Endothelial cell (in vitro differentiated cells): ENCODE results near the gene ITPK1. TPM values are rescaled to one million over a fixed set of nuclear protein-coding genes. Genes with fewer than 3 reads are reported as not detected.

Experiments
- DNase-seq: peaks from one replicate; pipeline ENCODE4 v3.0.0; 2021; ENCODE audit warnings: low spot score
- H3K27ac Mint-ChIP-seq: one replicate; pipeline ENCODE4 v1.8.0; 2021; ENCODE audit warnings: mixed read lengths, inconsistent platforms; ENCODE audit not compliant: unreplicated experiment
- H3K27me3 Mint-ChIP-seq: one replicate; pipeline ENCODE4 v1.8.0; 2021; ENCODE audit warnings: mild to moderate bottlenecking, moderate library complexity, mixed read lengths, inconsistent platforms; ENCODE audit not compliant: unreplicated experiment
- H3K36me3 Mint-ChIP-seq: one replicate; pipeline ENCODE4 v1.8.0; 2021; ENCODE audit warnings: mild to moderate bottlenecking, low read depth, mixed read lengths, inconsistent platforms; ENCODE audit not compliant: unreplicated experiment
- H3K4me1 Mint-ChIP-seq: one replicate; pipeline ENCODE4 v1.8.0; 2021; ENCODE audit warnings: mild to moderate bottlenecking, mixed read lengths, inconsistent platforms; ENCODE audit not compliant: unreplicated experiment
- H3K4me3 Mint-ChIP-seq: one replicate; pipeline ENCODE4 v1.8.0; 2021; ENCODE audit warnings: mild to moderate bottlenecking, mixed read lengths, inconsistent platforms; ENCODE audit not compliant: unreplicated experiment
- H3K9me3 Mint-ChIP-seq: one replicate; pipeline ENCODE4 v1.8.0; 2021; ENCODE audit warnings: mixed read lengths, inconsistent platforms; ENCODE audit not compliant: unreplicated experiment
- CTCF ChIP-seq: fragments of 200-600 bp; sonication (generic); IDR thresholded peaks from one replicate; pipeline ENCODE4 v1.5.0; 2021; ENCODE audit warnings: antibody characterized with exemption; ENCODE audit not compliant: unreplicated experiment
- total RNA-seq: library from RNA; stranded (reverse); fragmentation: NEBNext Ultra II Directional; extraction: Animal tissue kit (Norgen Biotek cat#: 25700); gene quantifications from one replicate; pipeline ENCODE4 v1.2.1, GENCODE V29; 2021; ENCODE audit not compliant: unreplicated experiment

Gene ITPK1
- total RNA-seq, 1 donor from 2014 or later, result 39.2 TPM

- no peak for TF ChIP-seq CTCF
- Mint-ChIP-seq H3K4me3 (no peak overlapping the region), H3K27ac (no peak overlapping the region), H3K36me3 (peaks cover 3% of the 10 kb centered on the region), H3K9me3 (no peaks in the 10 kb centered on the region), H3K27me3 (peaks cover 6% of the 10 kb centered on the region), H3K4me1 (peaks cover 5% of the 10 kb centered on the region)
- DNase-seq, result no peak
Measured at GRCh38 chr14:93081876-93082570, 33.7 kb downstream of the ITPK1 start.

- H3K27me3 Mint-ChIP-seq, result peaks cover 7% of the 10 kb centered on the region
- H3K27ac Mint-ChIP-seq, result no peak overlapping the region
- H3K4me3 Mint-ChIP-seq, result no peak overlapping the region
- DNase-seq, result no peak
- H3K4me1 Mint-ChIP-seq, result peaks cover 2% of the 10 kb centered on the region
- H3K9me3 Mint-ChIP-seq, result no peaks in the 10 kb centered on the region
- peaks cover 3% of the 10 kb centered on the region for H3K36me3 Mint-ChIP-seq
- TF ChIP-seq CTCF, result no peak
Measured at GRCh38 chr14:93079865-93080403, 35.8 kb downstream of the ITPK1 start.

GRCh38 chr14:93079321-93079720 lies 36.4 kb downstream of the ITPK1 start:
- H3K36me3 Mint-ChIP-seq, result peaks cover 6% of the 10 kb centered on the region
- peaks cover 7% of the 10 kb centered on the region for H3K27me3 Mint-ChIP-seq
- no peak for TF ChIP-seq CTCF
- H3K4me1 Mint-ChIP-seq, result peaks cover 4% of the 10 kb centered on the region
- no peak overlapping the region for H3K4me3 Mint-ChIP-seq
- DNase-seq, result no peak
- no peak overlapping the region for H3K27ac Mint-ChIP-seq
- no peaks in the 10 kb centered on the region for H3K9me3 Mint-ChIP-seq

- Mint-ChIP-seq H3K27ac (no peak overlapping the region), H3K27me3 (peaks cover 7% of the 10 kb centered on the region)
Measured at GRCh38 chr14:93078870-93079269, 36.9 kb downstream of the ITPK1 start.

More at GRCh38 chr14:93078870-93079269, 36.9 kb downstream of the ITPK1 start:
- peaks cover 6% of the 10 kb centered on the region for H3K36me3 Mint-ChIP-seq
- no peaks in the 10 kb centered on the region for H3K9me3 Mint-ChIP-seq
- H3K4me1 Mint-ChIP-seq, result peaks cover 8% of the 10 kb centered on the region
- TF ChIP-seq CTCF, result no peak
- DNase-seq, result no peak
- peak overlapping the region; percentile 6 for H3K4me3 Mint-ChIP-seq
